ENCODE data around the gene PLEKHA1. TPM values are rescaled to one million over a fixed set of nuclear protein-coding genes. Genes with fewer than 3 reads are reported as not detected.

Gene PLEKHA1
- total and polyA plus RNA-seq, 2 donors from 2014 or later: 19.5 to 168 TPM

DNA sequence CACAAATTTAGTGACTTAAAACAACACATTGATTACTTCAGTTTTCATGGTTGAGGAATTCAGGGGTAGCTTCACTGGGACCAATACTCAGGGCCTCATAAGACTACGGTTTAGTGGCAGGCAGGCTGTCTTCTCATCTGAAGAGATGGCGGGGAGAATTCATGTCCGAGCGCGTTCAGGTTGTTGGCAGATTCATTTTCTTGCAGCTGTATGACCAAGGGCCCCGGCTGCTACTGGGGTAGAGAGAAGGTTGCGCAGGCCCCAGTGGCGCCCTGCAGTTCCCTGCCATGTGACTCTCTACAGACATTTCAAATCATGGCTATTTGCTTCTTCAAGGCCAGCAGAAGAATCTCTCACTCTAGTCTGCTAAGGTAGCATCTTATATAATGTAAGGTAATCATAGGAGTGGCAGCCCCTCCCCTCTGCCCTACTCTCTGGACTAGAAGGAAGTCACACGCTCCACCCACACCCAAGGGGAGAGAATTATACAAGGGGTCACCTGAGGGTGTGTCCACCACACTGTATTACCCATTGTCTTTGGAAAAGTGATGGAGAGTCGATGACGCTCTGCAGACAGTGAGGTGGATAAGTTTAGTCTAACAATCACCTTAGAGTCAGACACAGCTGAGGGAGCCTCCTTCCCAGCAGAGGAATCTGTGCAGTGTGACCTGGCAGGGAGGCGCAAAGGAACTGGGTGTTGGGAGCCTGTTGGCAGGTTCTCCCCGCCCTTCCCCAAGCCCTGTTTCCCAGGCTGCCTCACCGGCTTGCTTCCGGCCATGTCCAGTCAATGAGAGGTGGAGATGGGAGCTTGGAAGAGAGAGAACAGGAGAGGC, 35.7 kb upstream of the PLEKHA1 start:
- no peaks in the 10 kb centered on the region for H3K27me3 ChIP-seq (ENCODE audit: control insufficient read depth, insufficient read depth, low read length)
- no peaks in the 10 kb centered on the region for H3K9me3 ChIP-seq (ENCODE audit: control insufficient read depth in 2 of 3, insufficient read depth in 1 of 3, low read length in 3 of 3)
- no peaks in the 10 kb centered on the region for H3K4me1 ChIP-seq (ENCODE audit: control insufficient read depth in 2 of 3, insufficient read depth in 2 of 3, low read depth in 1 of 3, low read length in 3 of 3)
- FAIRE-seq: no peak
- no peak overlapping the region for H3K9ac ChIP-seq (ENCODE audit: low read length in 3 of 3)
- no peak for DNase-seq
- no peaks in the 10 kb centered on the region for H3K36me3 ChIP-seq (ENCODE audit: control insufficient read depth in 2 of 3, insufficient read depth in 3 of 3, low read length in 3 of 3)
- H3K27ac ChIP-seq (ENCODE audit: low read depth in 2 of 2, low read length in 2 of 2): no peak overlapping the region
- intact Hi-C loops (cut with DNase I): no loop called here
- H3K4me3 ChIP-seq (ENCODE audit: low read length in 3 of 3): no peak overlapping the region
- TF ChIP-seq, protein P1, sequence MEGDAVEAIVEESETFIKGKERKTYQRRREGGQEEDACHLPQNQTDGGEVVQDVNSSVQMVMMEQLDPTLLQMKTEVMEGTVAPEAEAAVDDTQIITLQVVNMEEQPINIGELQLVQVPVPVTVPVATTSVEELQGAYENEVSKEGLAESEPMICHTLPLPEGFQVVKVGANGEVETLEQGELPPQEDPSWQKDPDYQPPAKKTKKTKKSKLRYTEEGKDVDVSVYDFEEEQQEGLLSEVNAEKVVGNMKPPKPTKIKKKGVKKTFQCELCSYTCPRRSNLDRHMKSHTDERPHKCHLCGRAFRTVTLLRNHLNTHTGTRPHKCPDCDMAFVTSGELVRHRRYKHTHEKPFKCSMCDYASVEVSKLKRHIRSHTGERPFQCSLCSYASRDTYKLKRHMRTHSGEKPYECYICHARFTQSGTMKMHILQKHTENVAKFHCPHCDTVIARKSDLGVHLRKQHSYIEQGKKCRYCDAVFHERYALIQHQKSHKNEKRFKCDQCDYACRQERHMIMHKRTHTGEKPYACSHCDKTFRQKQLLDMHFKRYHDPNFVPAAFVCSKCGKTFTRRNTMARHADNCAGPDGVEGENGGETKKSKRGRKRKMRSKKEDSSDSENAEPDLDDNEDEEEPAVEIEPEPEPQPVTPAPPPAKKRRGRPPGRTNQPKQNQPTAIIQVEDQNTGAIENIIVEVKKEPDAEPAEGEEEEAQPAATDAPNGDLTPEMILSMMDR (IDR thresholded peaks at IDR 0.05; ENCODE audit: borderline replicate concordance, extremely low read depth, insufficient read depth): no peak

DNA sequence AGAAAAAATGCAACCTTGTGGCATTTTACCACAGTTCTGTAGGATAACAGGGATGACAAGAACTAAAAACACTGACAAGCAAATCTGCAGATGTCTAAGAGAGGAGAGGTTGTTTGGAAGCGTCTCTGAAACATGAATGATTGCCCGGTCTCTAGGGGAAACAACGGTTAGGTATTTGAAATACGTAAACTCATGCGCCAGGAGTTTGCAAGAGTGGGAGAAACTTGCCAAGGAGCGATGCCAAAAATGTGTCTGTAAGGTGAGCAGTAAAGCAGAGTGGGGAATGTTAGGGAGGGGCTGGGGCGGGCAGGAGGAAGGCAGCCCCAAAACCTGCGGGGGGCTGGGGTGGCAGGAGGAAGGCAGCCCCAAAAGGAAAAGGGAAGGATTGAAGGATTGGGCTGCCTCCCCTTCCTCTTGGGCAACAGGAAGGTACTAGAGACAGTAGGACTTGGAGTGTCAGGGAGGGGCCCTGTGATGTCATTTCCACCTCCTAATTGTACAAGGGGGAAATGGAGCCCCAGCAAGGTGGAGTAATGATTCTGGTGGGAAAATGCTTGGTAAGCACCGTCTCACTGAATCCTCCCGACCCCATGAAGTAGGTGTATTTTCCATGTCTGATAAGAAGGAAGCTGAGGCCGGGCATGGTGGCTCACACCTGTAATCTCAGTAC, 33.2 kb upstream of the PLEKHA1 start:
- TF ChIP-seq, protein P1 (IDR thresholded peaks at IDR 0.05; ENCODE audit: borderline replicate concordance, extremely low read depth, insufficient read depth): no peak
- intact Hi-C loops (cut with DNase I): no loop called here
- H3K9ac ChIP-seq (ENCODE audit: low read length in 3 of 3): no peak overlapping the region
- FAIRE-seq (no peak), DNase-seq (peak in 1 of 5 donors; percentile 60)
- no peak overlapping the region for H3K4me3 ChIP-seq (ENCODE audit: low read length in 3 of 3)
- H3K9me3 ChIP-seq (ENCODE audit: control insufficient read depth in 2 of 3, insufficient read depth in 1 of 3, low read length in 3 of 3): no peaks in the 10 kb centered on the region
- H3K27me3 ChIP-seq (ENCODE audit: control insufficient read depth, insufficient read depth, low read length): no peaks in the 10 kb centered on the region
- H3K27ac ChIP-seq (ENCODE audit: low read depth in 2 of 2, low read length in 2 of 2): no peak overlapping the region
- H3K36me3 ChIP-seq (ENCODE audit: control insufficient read depth in 2 of 3, insufficient read depth in 3 of 3, low read length in 3 of 3): no peaks in the 10 kb centered on the region
- H3K4me1 ChIP-seq (ENCODE audit: control insufficient read depth in 2 of 3, insufficient read depth in 2 of 3, low read depth in 1 of 3, low read length in 3 of 3): peaks cover 0 to 4% (median 3%) of the 10 kb centered on the region in 3 donors

DNA sequence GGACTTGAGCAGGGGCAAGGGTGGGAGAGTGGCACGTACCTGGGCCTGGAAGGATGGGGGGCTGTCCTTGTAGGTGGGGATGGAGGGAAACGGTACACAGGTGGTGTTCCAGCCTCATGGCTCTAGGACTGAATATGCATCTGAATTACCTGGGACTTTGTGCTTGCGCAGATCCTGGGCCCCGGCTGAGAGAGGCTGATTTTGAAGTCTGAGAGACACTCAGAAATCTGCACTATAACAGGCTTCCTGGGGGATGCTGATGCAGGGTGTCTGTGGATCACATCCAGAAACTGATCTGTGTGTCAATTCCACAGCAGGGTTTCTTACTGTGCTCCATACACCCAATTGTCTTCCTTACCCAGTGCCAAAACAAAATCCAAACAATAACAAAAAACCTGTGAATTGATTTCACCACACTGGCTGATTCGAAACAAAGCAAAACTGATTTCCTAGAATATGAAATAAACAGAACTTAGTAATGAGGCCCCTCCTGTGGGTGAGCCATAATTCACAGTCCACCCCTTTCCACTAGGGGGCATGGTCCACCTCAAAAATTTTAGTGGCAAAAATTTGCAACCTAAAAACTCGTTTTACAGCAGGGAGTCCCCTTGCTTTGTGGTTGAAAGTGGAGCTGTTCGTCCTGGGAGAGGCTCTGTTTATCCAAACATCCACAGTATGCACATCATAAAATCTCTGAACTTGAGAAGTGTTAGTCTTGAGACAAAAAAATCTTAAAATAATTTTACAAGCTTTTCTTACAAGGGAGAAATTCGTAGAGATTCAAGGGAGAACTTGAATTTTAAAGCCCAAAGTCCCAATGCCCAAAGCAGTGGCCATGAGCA, 32.0 kb upstream of the PLEKHA1 start:
- intact Hi-C loops (cut with DNase I): no loop called here
- H3K4me3 ChIP-seq (ENCODE audit: low read length in 3 of 3): no peak overlapping the region
- H3K9ac ChIP-seq (ENCODE audit: low read length in 3 of 3): no peak overlapping the region
- H3K27me3 ChIP-seq (ENCODE audit: control insufficient read depth, insufficient read depth, low read length): no peaks in the 10 kb centered on the region
- H3K27ac ChIP-seq (ENCODE audit: low read depth in 2 of 2, low read length in 2 of 2): no peak overlapping the region
- H3K9me3 ChIP-seq (ENCODE audit: control insufficient read depth in 2 of 3, insufficient read depth in 1 of 3, low read length in 3 of 3): no peaks in the 10 kb centered on the region
- DNase-seq: peak in 3 of 5 donors; percentile 58 to 73 (median 62)
- no peaks in the 10 kb centered on the region for H3K36me3 ChIP-seq (ENCODE audit: control insufficient read depth in 2 of 3, insufficient read depth in 3 of 3, low read length in 3 of 3)
- peak; percentile 51 for FAIRE-seq
- TF ChIP-seq, protein P1 (IDR thresholded peaks at IDR 0.05; ENCODE audit: borderline replicate concordance, extremely low read depth, insufficient read depth): peak; percentile 84
- H3K4me1 ChIP-seq (ENCODE audit: control insufficient read depth in 2 of 3, insufficient read depth in 2 of 3, low read depth in 1 of 3, low read length in 3 of 3): peaks cover 0 to 11% (median 3%) of the 10 kb centered on the region in 3 donors
